ENCODE results near the gene MSI2.

The MSI2 gene

GRCh38 chr17:57522042-57523005, 266.0 kb downstream of the MSI2 start:
- no peak overlapping the region for H3K4me3 ChIP-seq (ENCODE audit: low read length)
- H3K36me3 ChIP-seq (ENCODE audit: insufficient read depth, low read length) = no peaks in the 10 kb centered on the region
- H2AFZ ChIP-seq (ENCODE audit: low read depth, low read length) = no peak overlapping the region
- no peaks in the 10 kb centered on the region for H3K27me3 ChIP-seq (ENCODE audit: insufficient read depth, low read length)
- H3K4me1 ChIP-seq (ENCODE audit: insufficient read depth, low read length) = peaks cover 58% of the 10 kb centered on the region
- peaks cover 1% of the 10 kb centered on the region for H3K9me3 ChIP-seq (ENCODE audit: low read length)

DNA sequence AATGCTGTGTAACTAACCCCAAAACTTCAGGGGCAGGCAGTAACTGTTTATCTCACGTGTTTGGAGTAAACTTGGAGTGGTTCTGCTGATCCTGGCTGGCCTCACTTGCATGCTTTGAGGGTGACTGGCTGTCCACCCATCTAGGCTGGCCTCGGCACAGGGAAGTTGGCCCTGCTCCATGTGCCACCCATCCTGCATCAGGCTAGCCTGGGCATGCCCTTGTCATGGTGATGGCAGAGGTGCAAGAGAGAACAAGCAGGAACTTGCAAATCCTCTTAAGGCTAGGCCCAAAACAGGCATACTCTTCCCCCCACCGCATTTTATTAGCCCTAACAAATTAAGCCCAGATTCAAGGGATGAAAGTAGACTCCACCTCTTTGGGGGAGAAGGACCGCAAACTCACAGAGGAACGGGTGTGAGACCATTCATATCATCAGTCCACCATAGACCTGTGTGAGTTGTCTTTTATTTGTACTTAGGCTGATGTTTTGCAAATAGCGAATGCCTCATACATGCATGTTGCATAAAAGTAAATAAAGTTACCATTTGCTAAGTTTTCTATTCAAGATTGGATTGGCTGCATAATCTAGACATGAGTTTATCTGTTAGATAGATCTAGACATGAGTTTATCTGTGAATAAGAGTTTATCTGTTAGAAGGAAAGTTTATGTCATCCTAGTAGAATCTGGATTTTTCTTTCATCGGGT, 267.8 kb downstream of the MSI2 start:
- Histone ChIP-seq H3K9me3 (ENCODE audit: low read length) (peaks cover 1% of the 10 kb centered on the region), H3K4me1 (ENCODE audit: insufficient read depth, low read length) (peaks cover 58% of the 10 kb centered on the region), H3K4me3 (ENCODE audit: low read length) (no peak overlapping the region), H3K27me3 (ENCODE audit: insufficient read depth, low read length) (no peaks in the 10 kb centered on the region), H3K36me3 (ENCODE audit: insufficient read depth, low read length) (no peaks in the 10 kb centered on the region), H2AFZ (ENCODE audit: low read depth, low read length) (no peak overlapping the region)

GRCh38 chr17:57524839-57525568, 268.7 kb downstream of the MSI2 start:
- no peaks in the 10 kb centered on the region for H3K9me3 ChIP-seq (ENCODE audit: low read length)
- peaks cover 64% of the 10 kb centered on the region for H3K4me1 ChIP-seq (ENCODE audit: insufficient read depth, low read length)
- no peak overlapping the region for H3K4me3 ChIP-seq (ENCODE audit: low read length)
- no peaks in the 10 kb centered on the region for H3K27me3 ChIP-seq (ENCODE audit: insufficient read depth, low read length)
- H2AFZ ChIP-seq (ENCODE audit: low read depth, low read length) = no peak overlapping the region
- peaks cover 3% of the 10 kb centered on the region for H3K36me3 ChIP-seq (ENCODE audit: insufficient read depth, low read length)

GRCh38 chr17:57527221-57528057, 271.1 kb downstream of the MSI2 start:
- peaks cover 72% of the 10 kb centered on the region for H3K4me1 ChIP-seq (ENCODE audit: insufficient read depth, low read length)
- no peaks in the 10 kb centered on the region for H3K27me3 ChIP-seq (ENCODE audit: insufficient read depth, low read length)
- no peaks in the 10 kb centered on the region for H3K9me3 ChIP-seq (ENCODE audit: low read length)
- no peak overlapping the region for H2AFZ ChIP-seq (ENCODE audit: low read depth, low read length)
- H3K36me3 ChIP-seq (ENCODE audit: insufficient read depth, low read length) = peaks cover 9% of the 10 kb centered on the region
- peak overlapping the region; percentile 17 for H3K4me3 ChIP-seq (ENCODE audit: low read length)

- Histone ChIP-seq H3K36me3 (ENCODE audit: insufficient read depth, low read length) (peaks cover 14% of the 10 kb centered on the region), H2AFZ (ENCODE audit: low read depth, low read length) (no peak overlapping the region), H3K4me3 (ENCODE audit: low read length) (peak overlapping the region; percentile 5), H3K9me3 (ENCODE audit: low read length) (no peaks in the 10 kb centered on the region), H3K4me1 (ENCODE audit: insufficient read depth, low read length) (peaks cover 72% of the 10 kb centered on the region), H3K27me3 (ENCODE audit: insufficient read depth, low read length) (no peaks in the 10 kb centered on the region)
Measured at GRCh38 chr17:57528058-57528451, 271.7 kb downstream of the MSI2 start.

- Histone ChIP-seq H3K4me3 (ENCODE audit: low read length) (no peak overlapping the region), H3K36me3 (ENCODE audit: insufficient read depth, low read length) (peaks cover 14% of the 10 kb centered on the region), H3K4me1 (ENCODE audit: insufficient read depth, low read length) (peaks cover 56% of the 10 kb centered on the region), H2AFZ (ENCODE audit: low read depth, low read length) (no peak overlapping the region), H3K9me3 (ENCODE audit: low read length) (no peaks in the 10 kb centered on the region), H3K27me3 (ENCODE audit: insufficient read depth, low read length) (no peaks in the 10 kb centered on the region)
Measured at GRCh38 chr17:57530026-57530425, 273.7 kb downstream of the MSI2 start.

- no peak overlapping the region for H2AFZ ChIP-seq (ENCODE audit: low read depth, low read length)
- peaks cover 14% of the 10 kb centered on the region for H3K36me3 ChIP-seq (ENCODE audit: insufficient read depth, low read length)
- no peaks in the 10 kb centered on the region for H3K9me3 ChIP-seq (ENCODE audit: low read length)
- H3K4me1 ChIP-seq (ENCODE audit: insufficient read depth, low read length) = peaks cover 51% of the 10 kb centered on the region
- no peak overlapping the region for H3K4me3 ChIP-seq (ENCODE audit: low read length)
- no peaks in the 10 kb centered on the region for H3K27me3 ChIP-seq (ENCODE audit: insufficient read depth, low read length)
Measured at GRCh38 chr17:57530508-57530907, 274.2 kb downstream of the MSI2 start.

DNA sequence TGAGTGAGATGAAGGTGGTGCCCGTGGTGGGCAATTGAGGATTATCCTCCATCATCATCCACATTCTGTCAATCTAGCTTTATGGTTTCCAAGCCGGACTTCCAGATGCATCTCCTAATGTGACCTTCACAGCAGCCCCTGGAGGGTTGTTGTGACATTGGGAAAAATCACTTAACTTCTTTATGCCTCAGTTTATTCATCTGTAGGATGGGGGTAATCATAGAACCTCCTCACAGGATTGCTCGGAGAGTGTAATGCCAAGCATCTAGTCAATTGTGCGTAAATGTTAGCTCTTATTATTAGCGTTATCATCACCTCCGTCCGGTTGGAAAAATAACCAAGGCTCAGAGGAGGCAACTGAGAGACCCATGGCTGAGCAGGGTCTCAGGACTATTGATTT, 274.8 kb downstream of the MSI2 start:
- Histone ChIP-seq H3K27me3 (ENCODE audit: insufficient read depth, low read length) (no peaks in the 10 kb centered on the region), H3K9me3 (ENCODE audit: low read length) (no peaks in the 10 kb centered on the region), H3K36me3 (ENCODE audit: insufficient read depth, low read length) (peaks cover 14% of the 10 kb centered on the region), H2AFZ (ENCODE audit: low read depth, low read length) (no peak overlapping the region), H3K4me1 (ENCODE audit: insufficient read depth, low read length) (peaks cover 47% of the 10 kb centered on the region), H3K4me3 (ENCODE audit: low read length) (no peak overlapping the region)

GRCh38 chr17:57531648-57532504, 275.6 kb downstream of the MSI2 start:
- H3K36me3 ChIP-seq (ENCODE audit: insufficient read depth, low read length) = peaks cover 14% of the 10 kb centered on the region
- H3K4me3 ChIP-seq (ENCODE audit: low read length) = no peak overlapping the region
- no peaks in the 10 kb centered on the region for H3K9me3 ChIP-seq (ENCODE audit: low read length)
- H3K27me3 ChIP-seq (ENCODE audit: insufficient read depth, low read length) = no peaks in the 10 kb centered on the region
- peaks cover 47% of the 10 kb centered on the region for H3K4me1 ChIP-seq (ENCODE audit: insufficient read depth, low read length)
- H2AFZ ChIP-seq (ENCODE audit: low read depth, low read length) = no peak overlapping the region

DNA sequence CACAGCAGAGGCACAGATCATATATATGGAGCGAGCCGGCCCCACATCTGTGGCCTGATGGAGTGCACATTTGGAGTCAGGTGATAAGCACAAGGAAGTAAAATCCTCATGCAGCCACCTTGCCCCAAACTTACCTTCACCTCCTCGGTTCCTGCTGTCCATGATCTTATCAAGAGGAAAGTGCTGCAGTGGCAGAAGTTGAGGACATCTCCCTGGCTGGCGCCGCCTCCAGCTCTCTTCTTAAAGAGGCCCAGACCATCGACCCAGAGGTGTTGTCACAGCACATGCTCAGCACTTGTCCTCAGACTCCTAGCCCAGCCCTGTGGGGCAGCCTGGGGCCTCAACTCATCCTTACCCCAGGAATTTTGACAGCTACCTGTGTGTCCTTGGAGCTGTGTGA, 276.2 kb downstream of the MSI2 start:
- Histone ChIP-seq H2AFZ (ENCODE audit: low read depth, low read length) (no peak overlapping the region), H3K4me3 (ENCODE audit: low read length) (no peak overlapping the region), H3K27me3 (ENCODE audit: insufficient read depth, low read length) (no peaks in the 10 kb centered on the region), H3K9me3 (ENCODE audit: low read length) (no peaks in the 10 kb centered on the region), H3K36me3 (ENCODE audit: insufficient read depth, low read length) (peaks cover 14% of the 10 kb centered on the region), H3K4me1 (ENCODE audit: insufficient read depth, low read length) (peaks cover 47% of the 10 kb centered on the region)

- Histone ChIP-seq H3K4me1 (ENCODE audit: insufficient read depth, low read length) (peaks cover 45% of the 10 kb centered on the region), H3K9me3 (ENCODE audit: low read length) (no peaks in the 10 kb centered on the region), H2AFZ (ENCODE audit: low read depth, low read length) (no peak overlapping the region), H3K4me3 (ENCODE audit: low read length) (no peak overlapping the region), H3K27me3 (ENCODE audit: insufficient read depth, low read length) (no peaks in the 10 kb centered on the region), H3K36me3 (ENCODE audit: insufficient read depth, low read length) (peaks cover 14% of the 10 kb centered on the region)
Measured at GRCh38 chr17:57532966-57533365, 276.6 kb downstream of the MSI2 start.
